Astrocyte (in vitro differentiated cells and primary cell): ENCODE data around the gene PREX1. TPM values are rescaled to one million over a fixed set of nuclear protein-coding genes. Genes with fewer than 3 reads are reported as not detected.

Source experiments
- DNase-seq: peaks from one replicate; pipeline ENCODE4 v3.0.0-alpha.2; 2010; ENCODE audit warnings: low read depth
- FAIRE-seq: peaks from 2 replicates; lab custom pipeline; 2011; peaks lifted over from hg19 to GRCh38; lab: Jason Lieb, UNC
- H2AFZ ChIP-seq: 2 replicates; pipeline ENCODE4 v1.6.0; 2012; ENCODE audit warnings: low read depth, low read length, inconsistent platforms
- H3K27ac ChIP-seq: 2 replicates; pipeline ENCODE4 v1.5.1; 2011; ENCODE audit warnings: low read depth, low read length, inconsistent platforms
- H3K27me3 ChIP-seq: 2 replicates; pipeline ENCODE4 v1.6.0; 2011; ENCODE audit warnings: low read length, inconsistent platforms; ENCODE audit not compliant: insufficient read depth
- H3K36me3 ChIP-seq: 2 replicates; pipeline ENCODE4 v1.5.1; 2011; ENCODE audit warnings: low read length, inconsistent platforms; ENCODE audit not compliant: insufficient read depth
- H3K4me1 ChIP-seq: 2 replicates; pipeline ENCODE4 v1.5.1; 2011; ENCODE audit warnings: low read length, inconsistent platforms; ENCODE audit not compliant: insufficient read depth
- H3K4me2 ChIP-seq: 2 replicates; pipeline ENCODE4 v1.6.0; 2012; ENCODE audit warnings: low read length, inconsistent platforms
- H3K4me3 ChIP-seq: 2 replicates; pipeline ENCODE4 v1.5.1; 2011; ENCODE audit warnings: low read depth, mild to moderate bottlenecking, low read length, inconsistent platforms; ENCODE audit not compliant: insufficient read depth
- H3K79me2 ChIP-seq: 2 replicates; pipeline ENCODE4 v1.6.0; 2012; ENCODE audit warnings: mild to moderate bottlenecking, low read length, inconsistent platforms; ENCODE audit not compliant: insufficient read depth
- H3K9ac ChIP-seq: 2 replicates; pipeline ENCODE4 v1.6.0; 2012; ENCODE audit warnings: mild to moderate bottlenecking, low read length, inconsistent platforms
- H3K9me3 ChIP-seq: 2 replicates; pipeline ENCODE4 v1.5.1; 2012; ENCODE audit warnings: low read depth, mild to moderate bottlenecking, low read length, inconsistent platforms; ENCODE audit not compliant: insufficient read depth
- H4K20me1 ChIP-seq: 2 replicates; pipeline ENCODE4 v1.6.0; 2012; ENCODE audit warnings: low read length, inconsistent platforms; ENCODE audit not compliant: insufficient read depth
- H3K27ac Mint-ChIP-seq: one replicate; pipeline ENCODE4 v1.8.0; 2021; ENCODE audit warnings: mild to moderate bottlenecking, mixed read lengths; ENCODE audit not compliant: unreplicated experiment
- H3K27me3 Mint-ChIP-seq: one replicate; pipeline ENCODE4 v1.8.0; 2021; ENCODE audit warnings: low read depth, mixed read lengths; ENCODE audit not compliant: unreplicated experiment
- H3K36me3 Mint-ChIP-seq: one replicate; pipeline ENCODE4 v1.8.0; 2021; ENCODE audit warnings: low read depth, mixed read lengths; ENCODE audit not compliant: unreplicated experiment
- H3K4me1 Mint-ChIP-seq: one replicate; pipeline ENCODE4 v1.8.0; 2021; ENCODE audit warnings: low read depth, mixed read lengths; ENCODE audit not compliant: unreplicated experiment
- H3K4me3 Mint-ChIP-seq: one replicate; pipeline ENCODE4 v1.8.0; 2021; ENCODE audit warnings: mild to moderate bottlenecking, moderate library complexity, mixed read lengths; ENCODE audit not compliant: unreplicated experiment
- H3K9me3 Mint-ChIP-seq: one replicate; pipeline ENCODE4 v1.8.0; 2021; ENCODE audit warnings: mild to moderate bottlenecking, mixed read lengths; ENCODE audit not compliant: unreplicated experiment
- CTCF ChIP-seq: IDR thresholded peaks from 2 replicates; pipeline ENCODE4 v1.5.1; 2011; ENCODE audit warnings: low read depth, mild to moderate bottlenecking, inconsistent platforms, low read length, moderate library complexity; ENCODE audit not compliant: insufficient read depth
- EZH2 ChIP-seq: IDR thresholded peaks from 2 replicates; pipeline ENCODE4 v1.6.1; 2012; ENCODE audit warnings: mild to moderate bottlenecking, low read length, inconsistent platforms; ENCODE audit not compliant: insufficient read depth
- total RNA-seq: library from RNA; stranded (reverse); gene quantifications from 2 replicates; pipeline ENCODE4 v1.2.1, GENCODE V29; 2021

PREX1 gene
- total RNA-seq, 1 donor from 2014 or later, result 3.5 TPM

- H3K27me3 ChIP-seq, result no peaks in the 10 kb centered on the region
- H3K79me2 ChIP-seq, result no peaks in the 10 kb centered on the region
- H3K9ac ChIP-seq, result no peak overlapping the region
- H3K9me3 ChIP-seq, result no peaks in the 10 kb centered on the region
- no peaks in the 10 kb centered on the region for H3K36me3 ChIP-seq
- peaks cover 19% of the 10 kb centered on the region for H3K27me3 Mint-ChIP-seq
- no peaks in the 10 kb centered on the region for H3K36me3 Mint-ChIP-seq
- H3K4me3 Mint-ChIP-seq, result no peak overlapping the region
- H3K4me2 ChIP-seq, result no peak overlapping the region
- no peaks in the 10 kb centered on the region for H3K9me3 Mint-ChIP-seq
- H3K4me3 ChIP-seq, result no peak overlapping the region
- no peaks in the 10 kb centered on the region for H4K20me1 ChIP-seq
- DNase-seq, result no peak
- TF ChIP-seq EZH2 (no peak), CTCF (no peak)
- no peak overlapping the region for H2AFZ ChIP-seq
- H3K4me1 ChIP-seq, result no peaks in the 10 kb centered on the region
- no peak for FAIRE-seq
- H3K27ac Mint-ChIP-seq, result no peak overlapping the region
- H3K27ac ChIP-seq, result no peak overlapping the region
- no peaks in the 10 kb centered on the region for H3K4me1 Mint-ChIP-seq
Measured at GRCh38 chr20:48595495-48596333, 232.1 kb downstream of the PREX1 start.

- no peak overlapping the region for H3K27ac ChIP-seq
- no peaks in the 10 kb centered on the region for H3K9me3 Mint-ChIP-seq
- no peaks in the 10 kb centered on the region for H4K20me1 ChIP-seq
- H3K36me3 Mint-ChIP-seq, result no peaks in the 10 kb centered on the region
- H3K9ac ChIP-seq, result no peak overlapping the region
- DNase-seq (no peak), FAIRE-seq (no peak)
- no peaks in the 10 kb centered on the region for H3K4me1 ChIP-seq
- no peak overlapping the region for H3K4me2 ChIP-seq
- H3K27ac Mint-ChIP-seq, result no peak overlapping the region
- no peak overlapping the region for H3K4me3 Mint-ChIP-seq
- H3K27me3 Mint-ChIP-seq, result peaks cover 10% of the 10 kb centered on the region
- H3K79me2 ChIP-seq, result no peaks in the 10 kb centered on the region
- no peaks in the 10 kb centered on the region for H3K4me1 Mint-ChIP-seq
- H2AFZ ChIP-seq, result no peak overlapping the region
- no peaks in the 10 kb centered on the region for H3K27me3 ChIP-seq
- H3K36me3 ChIP-seq, result no peaks in the 10 kb centered on the region
- TF ChIP-seq CTCF (no peak), EZH2 (no peak)
- no peak overlapping the region for H3K4me3 ChIP-seq
- H3K9me3 ChIP-seq, result no peaks in the 10 kb centered on the region
Measured at GRCh38 chr20:48594533-48594932, 233.3 kb downstream of the PREX1 start.
